ENCODE results near the gene GTF2A2. TPM values are rescaled to one million over a fixed set of nuclear protein-coding genes. Genes with fewer than 3 reads are reported as not detected.
"Not testable (repeated sequence)": the region's sequence is repeated elsewhere in the genome, so short reads cannot be mapped to it uniquely, and the experiment has no call there.

Gene GTF2A2
- total and polyA plus RNA-seq, 10 of the 15 experiments (the other 5 are each of a cell fraction or from before 2014, with no cell fraction given): 89.2 to 565 (median 137) TPM

DNA sequence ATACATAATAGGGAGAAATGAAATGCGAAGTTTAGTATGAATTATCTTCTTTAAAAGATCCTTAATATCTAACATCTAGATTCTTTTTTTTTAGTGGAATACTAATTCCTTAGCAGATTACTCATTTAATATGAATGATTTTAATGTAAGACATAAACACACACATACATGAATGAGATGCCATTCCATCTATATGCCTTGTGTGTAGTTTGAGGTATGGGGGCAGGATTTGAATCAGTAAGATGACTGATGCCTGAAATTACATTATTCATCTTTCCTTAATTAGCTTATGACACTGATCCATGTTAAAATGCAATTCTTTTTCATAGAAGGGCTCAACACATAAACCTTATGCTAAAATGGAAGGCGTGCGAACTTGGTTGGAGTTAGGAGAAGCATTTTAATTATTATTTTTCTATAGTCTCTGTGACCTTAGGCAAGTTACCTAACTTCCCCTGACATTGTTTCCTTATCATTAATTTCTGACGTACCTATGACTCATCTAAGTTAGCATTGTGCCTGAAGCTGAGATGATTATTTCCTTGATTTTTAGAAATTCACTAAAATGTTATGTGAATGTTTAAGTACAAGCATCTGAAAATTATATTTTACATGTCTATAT, 42.6 kb upstream of the GTF2A2 start (continued):
- TF ChIP-seq, protein P1, sequence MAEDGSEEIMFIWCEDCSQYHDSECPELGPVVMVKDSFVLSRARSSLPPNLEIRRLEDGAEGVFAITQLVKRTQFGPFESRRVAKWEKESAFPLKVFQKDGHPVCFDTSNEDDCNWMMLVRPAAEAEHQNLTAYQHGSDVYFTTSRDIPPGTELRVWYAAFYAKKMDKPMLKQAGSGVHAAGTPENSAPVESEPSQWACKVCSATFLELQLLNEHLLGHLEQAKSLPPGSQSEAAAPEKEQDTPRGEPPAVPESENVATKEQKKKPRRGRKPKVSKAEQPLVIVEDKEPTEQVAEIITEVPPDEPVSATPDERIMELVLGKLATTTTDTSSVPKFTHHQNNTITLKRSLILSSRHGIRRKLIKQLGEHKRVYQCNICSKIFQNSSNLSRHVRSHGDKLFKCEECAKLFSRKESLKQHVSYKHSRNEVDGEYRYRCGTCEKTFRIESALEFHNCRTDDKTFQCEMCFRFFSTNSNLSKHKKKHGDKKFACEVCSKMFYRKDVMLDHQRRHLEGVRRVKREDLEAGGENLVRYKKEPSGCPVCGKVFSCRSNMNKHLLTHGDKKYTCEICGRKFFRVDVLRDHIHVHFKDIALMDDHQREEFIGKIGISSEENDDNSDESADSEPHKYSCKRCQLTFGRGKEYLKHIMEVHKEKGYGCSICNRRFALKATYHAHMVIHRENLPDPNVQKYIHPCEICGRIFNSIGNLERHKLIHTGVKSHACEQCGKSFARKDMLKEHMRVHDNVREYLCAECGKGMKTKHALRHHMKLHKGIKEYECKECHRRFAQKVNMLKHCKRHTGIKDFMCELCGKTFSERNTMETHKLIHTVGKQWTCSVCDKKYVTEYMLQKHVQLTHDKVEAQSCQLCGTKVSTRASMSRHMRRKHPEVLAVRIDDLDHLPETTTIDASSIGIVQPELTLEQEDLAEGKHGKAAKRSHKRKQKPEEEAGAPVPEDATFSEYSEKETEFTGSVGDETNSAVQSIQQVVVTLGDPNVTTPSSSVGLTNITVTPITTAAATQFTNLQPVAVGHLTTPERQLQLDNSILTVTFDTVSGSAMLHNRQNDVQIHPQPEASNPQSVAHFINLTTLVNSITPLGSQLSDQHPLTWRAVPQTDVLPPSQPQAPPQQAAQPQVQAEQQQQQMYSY (CRISPR knock-in tag; IDR thresholded peaks at IDR 0.05): no peak
- TF ChIP-seq, protein P2, sequence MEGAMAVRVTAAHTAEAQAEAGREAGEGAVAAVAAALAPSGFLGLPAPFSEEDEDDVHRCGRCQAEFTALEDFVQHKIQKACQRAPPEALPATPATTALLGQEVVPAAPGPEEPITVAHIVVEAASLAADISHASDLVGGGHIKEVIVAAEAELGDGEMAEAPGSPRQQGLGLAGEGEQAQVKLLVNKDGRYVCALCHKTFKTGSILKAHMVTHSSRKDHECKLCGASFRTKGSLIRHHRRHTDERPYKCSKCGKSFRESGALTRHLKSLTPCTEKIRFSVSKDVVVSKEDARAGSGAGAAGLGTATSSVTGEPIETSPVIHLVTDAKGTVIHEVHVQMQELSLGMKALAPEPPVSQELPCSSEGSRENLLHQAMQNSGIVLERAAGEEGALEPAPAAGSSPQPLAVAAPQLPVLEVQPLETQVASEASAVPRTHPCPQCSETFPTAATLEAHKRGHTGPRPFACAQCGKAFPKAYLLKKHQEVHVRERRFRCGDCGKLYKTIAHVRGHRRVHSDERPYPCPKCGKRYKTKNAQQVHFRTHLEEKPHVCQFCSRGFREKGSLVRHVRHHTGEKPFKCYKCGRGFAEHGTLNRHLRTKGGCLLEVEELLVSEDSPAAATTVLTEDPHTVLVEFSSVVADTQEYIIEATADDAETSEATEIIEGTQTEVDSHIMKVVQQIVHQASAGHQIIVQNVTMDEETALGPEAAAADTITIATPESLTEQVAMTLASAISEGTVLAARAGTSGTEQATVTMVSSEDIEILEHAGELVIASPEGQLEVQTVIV (IDR thresholded peaks at IDR 0.05; ENCODE audit: borderline replicate concordance, partially characterized antibody): no peak

DNA sequence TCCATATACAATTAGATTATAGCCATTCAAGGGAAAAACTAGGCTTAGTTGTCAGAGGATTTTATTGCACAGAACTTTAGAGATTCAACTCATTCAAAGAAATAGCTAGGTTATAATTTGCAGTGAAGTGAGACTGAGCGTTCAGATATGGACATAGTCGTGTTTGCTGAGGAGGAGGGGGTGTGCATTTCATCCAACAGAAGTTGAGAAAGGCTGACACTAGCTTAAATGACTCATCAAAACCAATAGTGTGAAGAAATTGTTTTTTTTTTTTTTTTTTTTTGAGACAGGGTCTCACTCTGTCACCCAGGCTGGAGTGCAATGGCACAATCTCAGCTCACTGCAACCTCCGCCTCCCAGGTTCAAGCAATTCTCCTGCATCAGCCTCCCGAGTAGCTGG, 40.8 kb upstream of the GTF2A2 start:
- DNase-seq (ENCODE audit: low read depth, low spot score); H3K4me2 ChIP-seq (ENCODE audit: control insufficient read depth, insufficient read depth); FAIRE-seq; H3K9ac ChIP-seq (ENCODE audit: control insufficient read depth, insufficient read depth, low read length); RAD21 ChIA-PET (ENCODE audit: unreplicated experiment); in situ Hi-C loops (cut with MboI); H3K36me3 ChIP-seq (ENCODE audit: control insufficient read depth in 2 of 2, insufficient read depth in 2 of 2, low read length in 1 of 2); H3K27me3 ChIP-seq (replicated peaks in 1 of 2; ENCODE audit: control insufficient read depth in 2 of 2, insufficient read depth in 2 of 2, low read length in 1 of 2); H3K9me3 ChIP-seq (replicated peaks; ENCODE audit: control insufficient read depth, insufficient read depth, low read length); H3K27ac ChIP-seq (ENCODE audit: control insufficient read depth, insufficient read depth); H3K79me2 ChIP-seq (ENCODE audit: control insufficient read depth, insufficient read depth, low read length); POLR2A ChIA-PET; CTCF ChIA-PET; BruUV-seq (replicated peaks); H2AFZ ChIP-seq (ENCODE audit: control insufficient read depth, low read depth, low read length); H3K4me3 ChIP-seq; H4K20me1 ChIP-seq (ENCODE audit: control insufficient read depth, insufficient read depth); H3K4me1 ChIP-seq (ENCODE audit: control insufficient read depth, insufficient read depth, low read length); SMC1A ChIA-PET (ENCODE audit: uncharacterized antibody, unreplicated experiment); ATAC-seq: not testable (repeated sequence)
- WGBS (ENCODE audit: insufficient coverage, insufficient replicate concordance, low lambda C conversion rate, missing lambda C conversion rate): 56% methylated on average over 4 of the region's 4 CpGs
- intact Hi-C loops (cut with micrococcal nuclease; ENCODE audit: unreplicated experiment): loop anchor here (10.0 kb wide), 2 partner anchors 487 to 627 kb away; no protein-coding TSS in a partner anchor
